HL-60 (cell line): ENCODE results near the gene ABHD8.

Source experiments
- GABPA ChIP-seq: IDR thresholded peaks from 2 replicates; pipeline ENCODE4 v1.6.1; 2012; ENCODE audit warnings: low read depth
- POLR2AphosphoS5 ChIP-seq: IDR thresholded peaks from 2 replicates; pipeline ENCODE4 v1.6.1; 2012; ENCODE audit warnings: low read depth
- REST ChIP-seq: IDR thresholded peaks from 2 replicates; pipeline ENCODE4 v1.6.1; 2012; ENCODE audit warnings: low read depth; ENCODE audit not compliant: insufficient replicate concordance
- SPI1 ChIP-seq: IDR thresholded peaks from 2 replicates; pipeline ENCODE4 v1.6.1; 2012; ENCODE audit warnings: low read depth, mild to moderate bottlenecking, borderline replicate concordance
- TF ChIP-seq, protein P1 (sequence below): IDR thresholded peaks from one replicate; pipeline ENCODE4 v1.5.1; 2011; ENCODE audit warnings: low read length, control low read depth, inconsistent platforms; ENCODE audit not compliant: insufficient read depth

GRCh38 chr19:17296273-17296672, 7.0 kb downstream of the ABHD8 start:
- TF ChIP-seq GABPA (no peak), POLR2AphosphoS5 (no peak), SPI1 (no peak), REST (no peak)
- TF ChIP-seq, protein P1, sequence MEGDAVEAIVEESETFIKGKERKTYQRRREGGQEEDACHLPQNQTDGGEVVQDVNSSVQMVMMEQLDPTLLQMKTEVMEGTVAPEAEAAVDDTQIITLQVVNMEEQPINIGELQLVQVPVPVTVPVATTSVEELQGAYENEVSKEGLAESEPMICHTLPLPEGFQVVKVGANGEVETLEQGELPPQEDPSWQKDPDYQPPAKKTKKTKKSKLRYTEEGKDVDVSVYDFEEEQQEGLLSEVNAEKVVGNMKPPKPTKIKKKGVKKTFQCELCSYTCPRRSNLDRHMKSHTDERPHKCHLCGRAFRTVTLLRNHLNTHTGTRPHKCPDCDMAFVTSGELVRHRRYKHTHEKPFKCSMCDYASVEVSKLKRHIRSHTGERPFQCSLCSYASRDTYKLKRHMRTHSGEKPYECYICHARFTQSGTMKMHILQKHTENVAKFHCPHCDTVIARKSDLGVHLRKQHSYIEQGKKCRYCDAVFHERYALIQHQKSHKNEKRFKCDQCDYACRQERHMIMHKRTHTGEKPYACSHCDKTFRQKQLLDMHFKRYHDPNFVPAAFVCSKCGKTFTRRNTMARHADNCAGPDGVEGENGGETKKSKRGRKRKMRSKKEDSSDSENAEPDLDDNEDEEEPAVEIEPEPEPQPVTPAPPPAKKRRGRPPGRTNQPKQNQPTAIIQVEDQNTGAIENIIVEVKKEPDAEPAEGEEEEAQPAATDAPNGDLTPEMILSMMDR: no peak
